Mammary epithelial cell (primary cell): ENCODE measurements around the gene STX12.

Experiments
- CTCF ChIP-seq, 2 donors: IDR thresholded peaks in 1 of 2; conservative IDR thresholded peaks in 1 of 2; 2 replicates each; pipeline ENCODE4 v1.5.1; 2011 to 2012; ENCODE audit warnings: inconsistent platforms in 2 of 2, low read length in 2 of 2, mild to moderate bottlenecking in 2 of 2, control low read depth in 1 of 2, low read depth in 1 of 2; ENCODE audit not compliant: insufficient read depth in 1 of 2; ENCODE audit errors: extremely low read depth in 1 of 2
- EZH2 ChIP-seq: IDR thresholded peaks from 2 replicates; pipeline ENCODE4 v1.6.1; 2012; ENCODE audit warnings: low read length, inconsistent platforms, borderline replicate concordance

GRCh38 chr1:27787895-27788294 is 14.9 kb downstream of the STX12 start:
- TF ChIP-seq EZH2: no peak
- no peak for TF ChIP-seq CTCF (conservative IDR thresholded peaks at IDR 0.05 in 1 of 2, IDR thresholded peaks at IDR 0.05 in 1 of 2; ENCODE audit: extremely low read depth in 1 of 2, insufficient read depth in 1 of 2, low read depth in 1 of 2, low read length in 2 of 2)
